Natural killer cell (primary cell): ENCODE data around the gene NT5M. TPM values are rescaled to one million over a fixed set of nuclear protein-coding genes. Genes with fewer than 3 reads are reported as not detected.

ENCODE experiments used
- ATAC-seq, 3 donors: fragments of 150-1000 bp in 2 of 3; fragments of 200-7000 bp in 1 of 3; cut with Tn5 transposase; 1 replicate in 1 of 3; 2 replicates in 2 of 3; pipeline ENCODE4 v1.10.0; 2021; ENCODE audit warnings: mild to moderate bottlenecking in 2 of 3, moderate library complexity in 2 of 3
- DNase-seq, 2 donors: peaks; one replicate each; pipeline versions ENCODE4 v3.0.0 to v3.0.0-alpha.2; 2013 to 2021; ENCODE audit warnings: mixed read lengths in 1 of 2
- H3K27ac ChIP-seq: one replicate; pipeline ENCODE4 v1.5.1; 2013; ENCODE audit warnings: mild to moderate bottlenecking, low read length
- H3K27me3 ChIP-seq: one replicate; pipeline ENCODE4 v1.6.1; 2013; ENCODE audit warnings: low read length; ENCODE audit not compliant: control insufficient read depth, insufficient read depth
- H3K36me3 ChIP-seq: one replicate; pipeline ENCODE4 v1.6.1; 2013; ENCODE audit warnings: low read length; ENCODE audit not compliant: control insufficient read depth, insufficient read depth
- H3K4me1 ChIP-seq: one replicate; pipeline ENCODE4 v1.6.1; 2013; ENCODE audit warnings: low read length; ENCODE audit not compliant: control insufficient read depth, insufficient read depth
- H3K4me3 ChIP-seq: one replicate; pipeline ENCODE4 v1.5.1; 2013; ENCODE audit warnings: low read length
- H3K9me3 ChIP-seq: one replicate; pipeline ENCODE4 v1.6.1; 2013; ENCODE audit warnings: low read length; ENCODE audit not compliant: control insufficient read depth, insufficient read depth
- H3K27ac Mint-ChIP-seq, 2 donors: one replicate each; pipeline ENCODE4 v1.8.0; 2022; ENCODE audit warnings: mild to moderate bottlenecking in 2 of 2, mixed read lengths in 2 of 2, moderate library complexity in 1 of 2
- H3K27me3 Mint-ChIP-seq, 2 donors: one replicate each; pipeline ENCODE4 v1.8.0; 2022; ENCODE audit warnings: low read depth in 2 of 2, mixed read lengths in 2 of 2
- H3K36me3 Mint-ChIP-seq: one replicate; pipeline ENCODE4 v1.8.0; 2022; ENCODE audit warnings: mixed read lengths
- H3K4me1 Mint-ChIP-seq, 2 donors: one replicate each; pipeline ENCODE4 v1.8.0; 2022; ENCODE audit warnings: mixed read lengths in 2 of 2
- H3K4me3 Mint-ChIP-seq: one replicate; pipeline ENCODE4 v1.8.0; 2022; ENCODE audit warnings: mild to moderate bottlenecking, moderate library complexity, mixed read lengths
- H3K9me3 Mint-ChIP-seq, 2 donors: one replicate each; pipeline ENCODE4 v1.8.0; 2022; ENCODE audit warnings: mixed read lengths in 2 of 2
- CTCF ChIP-seq: fragments of 200-600 bp; IDR thresholded peaks from one replicate; pipeline ENCODE4 v1.8.0; 2022; ENCODE audit warnings: antibody characterized with exemption
- WGBS: methylation state at CpG from one replicate; pipeline ENCODE4 v1.1.7; 2013; ENCODE audit warnings: missing lambda C conversion rate; ENCODE audit not compliant: insufficient coverage; 5-methylcytosine and 5-hydroxymethylcytosine counted together
- intact Hi-C: fragments of 100-400 bp; cut with micrococcal nuclease; formaldehyde crosslinking; loops from one replicate; pipeline ENCODE4 v1.14.2; 2022
- total RNA-seq, 4 donors: library from RNA; stranded (reverse); fragments of 120-200 nt in 1 of 4; gene quantifications; one replicate each; pipeline versions ENCODE4 v1.2.3 to v1.2.4, GENCODE V29; 2013 to 2022

Gene NT5M
- total RNA-seq, 3 donors from 2014 or later (not counting 1 experiment from before 2014, with no cell fraction given): 3.5 to 4.4 (median 4.1) TPM

GRCh38 chr17:17358866-17359265 lies 55.7 kb downstream of the NT5M start:
- WGBS: 66% methylated on average over 2 of the region's 2 CpGs
- Mint-ChIP-seq H3K4me1 (peaks cover 10 to 11% of the 10 kb centered on the region in 2 donors), H3K36me3 (no peaks in the 10 kb centered on the region), H3K27me3 (peaks cover 0 to 2% of the 10 kb centered on the region in 2 donors), H3K27ac (no peak overlapping the region), H3K4me3 (no peak overlapping the region), H3K9me3 (peaks cover 0 to 5% of the 10 kb centered on the region in 2 donors)
- no peak for DNase-seq
- Histone ChIP-seq H3K4me1 (peaks cover 22% of the 10 kb centered on the region), H3K27ac (no peak overlapping the region), H3K4me3 (no peak overlapping the region), H3K36me3 (no peaks in the 10 kb centered on the region), H3K27me3 (no peaks in the 10 kb centered on the region), H3K9me3 (no peaks in the 10 kb centered on the region)
- TF ChIP-seq CTCF: no peak
- no peak for ATAC-seq
- intact Hi-C loops: loop anchor here (5.0 kb wide), 1 partner anchor 208 kb away; no protein-coding TSS in a partner anchor

- H3K27me3 ChIP-seq: no peaks in the 10 kb centered on the region
- Mint-ChIP-seq H3K9me3 (peaks cover 0 to 5% of the 10 kb centered on the region in 2 donors), H3K4me3 (no peak overlapping the region), H3K27me3 (peaks cover 0 to 2% of the 10 kb centered on the region in 2 donors), H3K36me3 (no peaks in the 10 kb centered on the region), H3K4me1 (peaks cover 12 to 15% of the 10 kb centered on the region in 2 donors), H3K27ac (no peak overlapping the region)
- ATAC-seq (no peak), DNase-seq (no peak)
- peaks cover 26% of the 10 kb centered on the region for H3K4me1 ChIP-seq
- H3K9me3 ChIP-seq: no peaks in the 10 kb centered on the region
- WGBS: 65% methylated on average over 2 of the region's 2 CpGs
- no peak overlapping the region for H3K4me3 ChIP-seq
- no peak for TF ChIP-seq CTCF
- no peaks in the 10 kb centered on the region for H3K36me3 ChIP-seq
- intact Hi-C loops: loop anchor here (5.0 kb wide), 1 partner anchor 208 kb away; no protein-coding TSS in a partner anchor
- H3K27ac ChIP-seq: no peak overlapping the region
Observed at GRCh38 chr17:17359271-17359670, 56.1 kb downstream of the NT5M start.

- Mint-ChIP-seq H3K4me3 (no peak overlapping the region), H3K9me3 (peaks cover 0 to 5% of the 10 kb centered on the region in 2 donors), H3K4me1 (peaks cover 12 to 17% of the 10 kb centered on the region in 2 donors), H3K36me3 (no peaks in the 10 kb centered on the region), H3K27ac (no peak overlapping the region), H3K27me3 (peaks cover 0 to 2% of the 10 kb centered on the region in 2 donors)
- Histone ChIP-seq H3K27me3 (no peaks in the 10 kb centered on the region), H3K9me3 (no peaks in the 10 kb centered on the region), H3K27ac (no peak overlapping the region), H3K4me1 (peaks cover 26% of the 10 kb centered on the region), H3K36me3 (no peaks in the 10 kb centered on the region), H3K4me3 (no peak overlapping the region)
- intact Hi-C loops: no loop called here
- no peak for DNase-seq
- TF ChIP-seq CTCF: no peak
- WGBS: no CpG with 5 or more reads among the region's 1 CpG
- ATAC-seq: no peak
Observed at GRCh38 chr17:17360087-17360730, 57.0 kb downstream of the NT5M start.

GRCh38 chr17:17361543-17361866 lies 58.3 kb downstream of the NT5M start:
- intact Hi-C loops: no loop called here
- Mint-ChIP-seq H3K4me1 (peaks cover 12 to 17% of the 10 kb centered on the region in 2 donors), H3K36me3 (no peaks in the 10 kb centered on the region), H3K27me3 (peaks cover 0 to 4% of the 10 kb centered on the region in 2 donors), H3K4me3 (no peak overlapping the region), H3K27ac (no peak overlapping the region), H3K9me3 (peaks cover 0 to 5% of the 10 kb centered on the region in 2 donors)
- Histone ChIP-seq H3K27me3 (no peaks in the 10 kb centered on the region), H3K27ac (no peak overlapping the region), H3K36me3 (no peaks in the 10 kb centered on the region), H3K4me3 (no peak overlapping the region), H3K9me3 (peaks cover 3% of the 10 kb centered on the region), H3K4me1 (peaks cover 20% of the 10 kb centered on the region)
- WGBS: 91% methylated on average over 5 of the region's 5 CpGs
- no peak for DNase-seq
- no peak for ATAC-seq
- TF ChIP-seq CTCF: no peak
